ENCODE results near the gene U2AF1L4.

- TF ChIP-seq CTCF (IDR thresholded peaks at IDR 0.05), result no peak
- no peak for TF ChIP-seq POLR2A (IDR thresholded peaks at IDR 0.05)
- no peak for TF ChIP-seq POLR2AphosphoS5 (IDR thresholded peaks at IDR 0.05)
These were observed 32.0 kb upstream of the U2AF1L4 start for GRCh38 chr19:35777086-35777841.
